ENCODE results near the gene MAP1LC3A.

- TF ChIP-seq, protein P1, sequence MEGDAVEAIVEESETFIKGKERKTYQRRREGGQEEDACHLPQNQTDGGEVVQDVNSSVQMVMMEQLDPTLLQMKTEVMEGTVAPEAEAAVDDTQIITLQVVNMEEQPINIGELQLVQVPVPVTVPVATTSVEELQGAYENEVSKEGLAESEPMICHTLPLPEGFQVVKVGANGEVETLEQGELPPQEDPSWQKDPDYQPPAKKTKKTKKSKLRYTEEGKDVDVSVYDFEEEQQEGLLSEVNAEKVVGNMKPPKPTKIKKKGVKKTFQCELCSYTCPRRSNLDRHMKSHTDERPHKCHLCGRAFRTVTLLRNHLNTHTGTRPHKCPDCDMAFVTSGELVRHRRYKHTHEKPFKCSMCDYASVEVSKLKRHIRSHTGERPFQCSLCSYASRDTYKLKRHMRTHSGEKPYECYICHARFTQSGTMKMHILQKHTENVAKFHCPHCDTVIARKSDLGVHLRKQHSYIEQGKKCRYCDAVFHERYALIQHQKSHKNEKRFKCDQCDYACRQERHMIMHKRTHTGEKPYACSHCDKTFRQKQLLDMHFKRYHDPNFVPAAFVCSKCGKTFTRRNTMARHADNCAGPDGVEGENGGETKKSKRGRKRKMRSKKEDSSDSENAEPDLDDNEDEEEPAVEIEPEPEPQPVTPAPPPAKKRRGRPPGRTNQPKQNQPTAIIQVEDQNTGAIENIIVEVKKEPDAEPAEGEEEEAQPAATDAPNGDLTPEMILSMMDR (IDR thresholded peaks at IDR 0.05; ENCODE audit: low read depth, low read length) = no peak
- no peak for TF ChIP-seq EZH2phosphoT487 (IDR thresholded peaks at IDR 0.05; ENCODE audit: low read depth)
Observed at GRCh38 chr20:34607066-34607465, 48.5 kb downstream of the MAP1LC3A start.
